ENCODE measurements around the gene RARB. TPM values are rescaled to one million over a fixed set of nuclear protein-coding genes. Genes with fewer than 3 reads are reported as not detected.

Gene RARB
- total RNA-seq, 1 experiment from 2014 or later = 0.24 TPM

- Histone ChIP-seq H3K27me3 (replicated peaks; ENCODE audit: insufficient read depth, low read depth, low read length, poor library complexity) (peaks cover 8% of the 10 kb centered on the region), H3K27ac (ENCODE audit: low read depth, low read length, poor library complexity, severe bottlenecking) (no peak overlapping the region), H3K36me3 (ENCODE audit: insufficient read depth, low read length, poor library complexity, severe bottlenecking) (no peaks in the 10 kb centered on the region), H3K4me1 (ENCODE audit: insufficient read depth, low read length, poor library complexity, severe bottlenecking) (no peaks in the 10 kb centered on the region), H3K9me3 (ENCODE audit: low read depth, low read length, poor library complexity, severe bottlenecking) (no peaks in the 10 kb centered on the region), H3K4me3 (ENCODE audit: low read depth, low read length, poor library complexity, severe bottlenecking) (no peak overlapping the region)
- POLR2A ChIA-PET (ENCODE audit: low non-redundant PET) = interaction anchor here (0.6 kb wide), 1 partner anchor 1174 kb away, joined by 3 read pairs; no protein-coding TSS in a partner anchor
- DNase-seq (ENCODE audit: low spot score) = no peak
- TF ChIP-seq CTCF (conservative IDR thresholded peaks at IDR 0.05; ENCODE audit: low read depth, low read length) (no peak), EZH2 (IDR thresholded peaks at IDR 0.05; ENCODE audit: borderline replicate concordance, low read depth, low read length, poor library complexity, severe bottlenecking) (no peak)
- intact Hi-C loops (cut with micrococcal nuclease; ENCODE audit: unreplicated experiment) = no loop called here
- CTCF ChIA-PET = no interaction called here
- BruUV-seq (replicated peaks) = no TSS peak
These were observed 24.1 kb upstream of the RARB start for GRCh38 chr3:25403968-25404367.

- H3K27ac ChIP-seq (ENCODE audit: low read depth, low read length, poor library complexity, severe bottlenecking) = no peak overlapping the region
- no peaks in the 10 kb centered on the region for H3K4me1 ChIP-seq (ENCODE audit: insufficient read depth, low read length, poor library complexity, severe bottlenecking)
- no peaks in the 10 kb centered on the region for H3K9me3 ChIP-seq (ENCODE audit: low read depth, low read length, poor library complexity, severe bottlenecking)
- H3K36me3 ChIP-seq (ENCODE audit: insufficient read depth, low read length, poor library complexity, severe bottlenecking) = no peaks in the 10 kb centered on the region
- intact Hi-C loops (cut with micrococcal nuclease; ENCODE audit: unreplicated experiment) = no loop called here
- POLR2A ChIA-PET (ENCODE audit: low non-redundant PET) = no interaction called here
- CTCF ChIA-PET = no interaction called here
- no peak overlapping the region for H3K4me3 ChIP-seq (ENCODE audit: low read depth, low read length, poor library complexity, severe bottlenecking)
- no peak for TF ChIP-seq EZH2 (IDR thresholded peaks at IDR 0.05; ENCODE audit: borderline replicate concordance, low read depth, low read length, poor library complexity, severe bottlenecking)
- no peak for TF ChIP-seq CTCF (conservative IDR thresholded peaks at IDR 0.05; ENCODE audit: low read depth, low read length)
- H3K27me3 ChIP-seq (replicated peaks; ENCODE audit: insufficient read depth, low read depth, low read length, poor library complexity) = peaks cover 8% of the 10 kb centered on the region
- DNase-seq (ENCODE audit: low spot score) = no peak
- no TSS peak for BruUV-seq (replicated peaks)
These were observed 23.5 kb upstream of the RARB start for GRCh38 chr3:25404569-25404968.

GRCh38 chr3:25405335-25405734 is 22.7 kb upstream of the RARB start:
- DNase-seq (ENCODE audit: low spot score) = no peak
- TF ChIP-seq EZH2 (IDR thresholded peaks at IDR 0.05; ENCODE audit: borderline replicate concordance, low read depth, low read length, poor library complexity, severe bottlenecking) = no peak
- no peaks in the 10 kb centered on the region for H3K36me3 ChIP-seq (ENCODE audit: insufficient read depth, low read length, poor library complexity, severe bottlenecking)
- intact Hi-C loops (cut with micrococcal nuclease; ENCODE audit: unreplicated experiment) = no loop called here
- CTCF ChIA-PET = no interaction called here
- no peak overlapping the region for H3K27ac ChIP-seq (ENCODE audit: low read depth, low read length, poor library complexity, severe bottlenecking)
- no peaks in the 10 kb centered on the region for H3K9me3 ChIP-seq (ENCODE audit: low read depth, low read length, poor library complexity, severe bottlenecking)
- H3K4me1 ChIP-seq (ENCODE audit: insufficient read depth, low read length, poor library complexity, severe bottlenecking) = no peaks in the 10 kb centered on the region
- no peak overlapping the region for H3K4me3 ChIP-seq (ENCODE audit: low read depth, low read length, poor library complexity, severe bottlenecking)
- BruUV-seq (replicated peaks) = no TSS peak
- H3K27me3 ChIP-seq (replicated peaks; ENCODE audit: insufficient read depth, low read depth, low read length, poor library complexity) = peaks cover 3% of the 10 kb centered on the region
- POLR2A ChIA-PET (ENCODE audit: low non-redundant PET) = no interaction called here

GRCh38 chr3:25410703-25411102 is 17.4 kb upstream of the RARB start:
- ChIA-PET POLR2A (ENCODE audit: low non-redundant PET) (no interaction called here), CTCF (no interaction called here)
- intact Hi-C loops (cut with micrococcal nuclease; ENCODE audit: unreplicated experiment) = no loop called here
- Histone ChIP-seq H3K27me3 (replicated peaks; ENCODE audit: insufficient read depth, low read depth, low read length, poor library complexity) (peaks cover 7% of the 10 kb centered on the region), H3K36me3 (ENCODE audit: insufficient read depth, low read length, poor library complexity, severe bottlenecking) (no peaks in the 10 kb centered on the region), H3K9me3 (ENCODE audit: low read depth, low read length, poor library complexity, severe bottlenecking) (no peaks in the 10 kb centered on the region), H3K4me1 (ENCODE audit: insufficient read depth, low read length, poor library complexity, severe bottlenecking) (no peaks in the 10 kb centered on the region), H3K27ac (ENCODE audit: low read depth, low read length, poor library complexity, severe bottlenecking) (no peak overlapping the region), H3K4me3 (ENCODE audit: low read depth, low read length, poor library complexity, severe bottlenecking) (no peak overlapping the region)
- BruUV-seq (replicated peaks) = no TSS peak
- no peak for TF ChIP-seq CTCF (conservative IDR thresholded peaks at IDR 0.05; ENCODE audit: low read depth, low read length)
- no peak for TF ChIP-seq EZH2 (IDR thresholded peaks at IDR 0.05; ENCODE audit: borderline replicate concordance, low read depth, low read length, poor library complexity, severe bottlenecking)
- no peak for DNase-seq (ENCODE audit: low spot score)
